Brain microvascular endothelial cell (primary cell): ENCODE data around the gene LGALS9.
"Not testable (repeated sequence)": the region's sequence is repeated elsewhere in the genome, so short reads cannot be mapped to it uniquely, and the experiment has no call there.

Source experiments
- DNase-seq: peaks from one replicate; pipeline ENCODE4 v3.0.0-alpha.2; 2020
- H3K27ac ChIP-seq: fragments of 250-450 bp; sonication (Bioruptor Pico); 2 replicates; pipeline ENCODE4 v1.5.1; 2020; ENCODE audit warnings: mild to moderate bottlenecking, moderate library complexity
- H3K27me3 ChIP-seq: fragments of 250-450 bp; sonication (Bioruptor Pico); replicated peaks from 2 replicates; pipeline ENCODE4 v1.5.1; 2020; ENCODE audit warnings: mild to moderate bottlenecking
- H3K36me3 ChIP-seq: fragments of 250-450 bp; sonication (Bioruptor Pico); replicated peaks from 2 replicates; pipeline ENCODE4 v1.5.1; 2020; ENCODE audit warnings: mild to moderate bottlenecking
- H3K4me3 ChIP-seq: 2 replicates; pipeline ENCODE4 v1.5.1; 2011; ENCODE audit warnings: low read depth, mild to moderate bottlenecking, control low read depth, low read length, moderate library complexity
- CTCF ChIP-seq: IDR thresholded peaks from 2 replicates; pipeline ENCODE4 v1.5.1; 2011; ENCODE audit warnings: low read depth, mild to moderate bottlenecking, moderate library complexity, low read length, control low read depth, inconsistent platforms; ENCODE audit errors: missing control alignments
- in situ Hi-C: cut with HindIII; loops from 2 replicates; pipeline ENCODE4 v1.10.0; 2017; ENCODE audit warnings: low sequenced_read_pairs, low pct_ligation_motif_present

Gene LGALS9

GRCh38 chr17:27654136-27654535, 23.1 kb downstream of the LGALS9 start:
- DNase-seq: no peak
- Histone ChIP-seq H3K4me3 (no peak overlapping the region), H3K27me3 (no peaks in the 10 kb centered on the region), H3K27ac (no peak overlapping the region), H3K36me3 (no peaks in the 10 kb centered on the region)
- in situ Hi-C loops: no loop called here
- TF ChIP-seq CTCF: no peak

GRCh38 chr17:27654654-27655524, 23.9 kb downstream of the LGALS9 start:
- TF ChIP-seq CTCF: peak; percentile 90
- Histone ChIP-seq H3K36me3 (no peaks in the 10 kb centered on the region), H3K27me3 (no peaks in the 10 kb centered on the region), H3K4me3 (no peak overlapping the region), H3K27ac (no peak overlapping the region)
- peak; percentile 60 for DNase-seq
- in situ Hi-C loops: no loop called here

- H3K36me3 ChIP-seq, in situ Hi-C loops, H3K27me3 ChIP-seq, H3K27ac ChIP-seq, DNase-seq, H3K4me3 ChIP-seq: not testable (repeated sequence)
Observed at GRCh38 chr17:27655525-27656111, 24.6 kb downstream of the LGALS9 start.

- in situ Hi-C loops, H3K4me3 ChIP-seq, DNase-seq, H3K27me3 ChIP-seq, H3K36me3 ChIP-seq, H3K27ac ChIP-seq: not testable (repeated sequence)
Observed at GRCh38 chr17:27656620-27657019, 25.6 kb downstream of the LGALS9 start.

- no peaks in the 10 kb centered on the region for H3K36me3 ChIP-seq
- no peak for TF ChIP-seq CTCF
- DNase-seq: peak; percentile 16
- no peak overlapping the region for H3K27ac ChIP-seq
- in situ Hi-C loops: no loop called here
- no peak overlapping the region for H3K4me3 ChIP-seq
- no peaks in the 10 kb centered on the region for H3K27me3 ChIP-seq
Observed at GRCh38 chr17:27657620-27658019, 26.6 kb downstream of the LGALS9 start.

GRCh38 chr17:27659683-27660082, 28.7 kb downstream of the LGALS9 start:
- in situ Hi-C loops: no loop called here

More at GRCh38 chr17:27659683-27660082, 28.7 kb downstream of the LGALS9 start:
- H3K36me3 ChIP-seq: no peaks in the 10 kb centered on the region
- H3K4me3 ChIP-seq: no peak overlapping the region
- DNase-seq: no peak
- H3K27ac ChIP-seq: no peak overlapping the region
- no peak for TF ChIP-seq CTCF
- H3K27me3 ChIP-seq: no peaks in the 10 kb centered on the region
